Endodermal cell (in vitro differentiated cells): ENCODE data around the gene ETV6. TPM values are rescaled to one million over a fixed set of nuclear protein-coding genes. Genes with fewer than 3 reads are reported as not detected.
A peak's percentile ranks its signal among the peaks of the same experiment; 100 is the strongest.

Experiments
- DNase-seq: peaks from one replicate; pipeline ENCODE4 v3.0.0-alpha.2; 2017
- H3K27ac ChIP-seq: 2 replicates; pipeline ENCODE4 v1.5.1; 2013; ENCODE audit warnings: mild to moderate bottlenecking, low read depth, low read length, moderate library complexity
- H3K27me3 ChIP-seq: 2 replicates; pipeline ENCODE4 v1.6.1; 2013; ENCODE audit warnings: mild to moderate bottlenecking, low read length, moderate library complexity; ENCODE audit not compliant: insufficient read depth, control insufficient read depth, poor library complexity, severe bottlenecking
- H3K36me3 ChIP-seq: 2 replicates; pipeline ENCODE4 v1.7.0; 2013; ENCODE audit warnings: mild to moderate bottlenecking, low read length, moderate library complexity; ENCODE audit not compliant: control insufficient read depth, insufficient read depth
- H3K4me1 ChIP-seq: one replicate; pipeline ENCODE4 v1.7.0; 2013; ENCODE audit warnings: low read length; ENCODE audit not compliant: control insufficient read depth, insufficient read depth
- H3K4me3 ChIP-seq: 2 replicates; pipeline ENCODE4 v1.5.1; 2013; ENCODE audit warnings: mild to moderate bottlenecking, low read length, moderate library complexity
- H3K9ac ChIP-seq: 2 replicates; pipeline ENCODE4 v1.6.1; 2013; ENCODE audit warnings: mild to moderate bottlenecking, low read length, moderate library complexity; ENCODE audit not compliant: poor library complexity, severe bottlenecking; ENCODE audit errors: extremely low read depth
- H3K9me3 ChIP-seq: 2 replicates; pipeline ENCODE4 v1.6.1; 2013; ENCODE audit warnings: mild to moderate bottlenecking, low read length, moderate library complexity; ENCODE audit not compliant: control insufficient read depth
- H3K27ac Mint-ChIP-seq: 2 replicates; pipeline ENCODE4 v1.8.0; 2020; ENCODE audit warnings: mixed read lengths
- H3K27me3 Mint-ChIP-seq: 2 replicates; pipeline ENCODE4 v1.8.0; 2021; ENCODE audit warnings: mild to moderate bottlenecking, mixed read lengths; ENCODE audit not compliant: insufficient read depth
- H3K36me3 Mint-ChIP-seq: 2 replicates; pipeline ENCODE4 v1.8.0; 2020; ENCODE audit warnings: low read depth, mixed read lengths
- H3K4me1 Mint-ChIP-seq: 2 replicates; pipeline ENCODE4 v1.8.0; 2020; ENCODE audit warnings: mixed read lengths
- H3K4me3 Mint-ChIP-seq: 2 replicates; pipeline ENCODE4 v1.8.0; 2020; ENCODE audit warnings: mild to moderate bottlenecking, moderate library complexity, mixed read lengths
- H3K9me3 Mint-ChIP-seq: 2 replicates; pipeline ENCODE4 v1.8.0; 2020; ENCODE audit warnings: mild to moderate bottlenecking, mixed read lengths
- CTCF ChIP-seq: fragments of 200-600 bp; sonication (generic); conservative IDR thresholded peaks from 2 replicates; pipeline ENCODE4 v1.5.0; 2021; ENCODE audit warnings: antibody characterized with exemption, mild to moderate bottlenecking
- WGBS, 2 experiments: methylation state at CpG; one replicate each; pipeline versions ENCODE4 v1.1.5 to v1.1.7; 2013; ENCODE audit warnings: missing lambda C conversion rate in 2 of 2, mixed read lengths in 1 of 2; ENCODE audit not compliant: insufficient coverage in 1 of 2, insufficient read length in 1 of 2; 5-methylcytosine and 5-hydroxymethylcytosine counted together
- total RNA-seq, 2 donors: library from RNA; stranded (reverse); fragmentation: NEBNext Ultra II Directional in 1 of 2; extraction: Animal tissue kit (Norgen Biotek cat#: 25700) in 1 of 2; gene quantifications; 2 replicates in 1 of 2; 3 replicates in 1 of 2; pipeline ENCODE4 v1.2.1, GENCODE V29; 2021

The ETV6 gene
- total RNA-seq, 2 donors from 2014 or later: 9.3 to 22.1 TPM

GRCh38 chr12:11794751-11795150 is 145.3 kb downstream of the ETV6 start:
- no peak overlapping the region for H3K27ac Mint-ChIP-seq
- H3K27me3 Mint-ChIP-seq: no peaks in the 10 kb centered on the region
- Histone ChIP-seq H3K27me3 (no peaks in the 10 kb centered on the region), H3K9me3 (no peaks in the 10 kb centered on the region), H3K36me3 (no peaks in the 10 kb centered on the region), H3K4me3 (no peak overlapping the region), H3K4me1 (peaks cover 13% of the 10 kb centered on the region), H3K9ac (no peak overlapping the region), H3K27ac (no peak overlapping the region)
- no peak for DNase-seq
- H3K4me3 Mint-ChIP-seq: no peak overlapping the region
- H3K36me3 Mint-ChIP-seq: peaks cover 8% of the 10 kb centered on the region
- H3K4me1 Mint-ChIP-seq: peaks cover 31% of the 10 kb centered on the region
- TF ChIP-seq CTCF: no peak
- WGBS, 2 experiments: 94 to 100% methylated on average over 3 to 4 of the region's 4 CpGs
- no peaks in the 10 kb centered on the region for H3K9me3 Mint-ChIP-seq

GRCh38 chr12:11795192-11795912 is 145.9 kb downstream of the ETV6 start:
- no peak overlapping the region for H3K27ac ChIP-seq
- H3K9me3 ChIP-seq: no peaks in the 10 kb centered on the region
- no peak for DNase-seq
- 91 to 98% methylated on average over 8 of the region's 8 CpGs for WGBS, 2 experiments
- Mint-ChIP-seq H3K9me3 (no peaks in the 10 kb centered on the region), H3K4me1 (peaks cover 31% of the 10 kb centered on the region), H3K36me3 (peaks cover 7% of the 10 kb centered on the region), H3K27ac (peak overlapping the region; percentile 3), H3K27me3 (no peaks in the 10 kb centered on the region), H3K4me3 (no peak overlapping the region)
- TF ChIP-seq CTCF: no peak
- H3K9ac ChIP-seq: no peak overlapping the region
- H3K27me3 ChIP-seq: no peaks in the 10 kb centered on the region
- peaks cover 13% of the 10 kb centered on the region for H3K4me1 ChIP-seq
- H3K36me3 ChIP-seq: no peaks in the 10 kb centered on the region
- H3K4me3 ChIP-seq: peak overlapping the region; percentile 37

- Histone ChIP-seq H3K9me3 (no peaks in the 10 kb centered on the region), H3K9ac (no peak overlapping the region), H3K36me3 (no peaks in the 10 kb centered on the region), H3K27ac (no peak overlapping the region), H3K27me3 (no peaks in the 10 kb centered on the region), H3K4me1 (peaks cover 13% of the 10 kb centered on the region), H3K4me3 (peak overlapping the region; percentile 37)
- Mint-ChIP-seq H3K9me3 (no peaks in the 10 kb centered on the region), H3K27me3 (no peaks in the 10 kb centered on the region), H3K4me1 (peaks cover 28% of the 10 kb centered on the region), H3K27ac (no peak overlapping the region), H3K36me3 (peaks cover 5% of the 10 kb centered on the region), H3K4me3 (no peak overlapping the region)
- TF ChIP-seq CTCF: no peak
- WGBS, 2 experiments: 88 to 94% methylated on average over 6 of the region's 6 CpGs
- no peak for DNase-seq
Observed at GRCh38 chr12:11795913-11796459, 146.5 kb downstream of the ETV6 start.
